Caco-2 (cell line): ENCODE results near the gene SCARB2. TPM values are rescaled to one million over a fixed set of nuclear protein-coding genes. Genes with fewer than 3 reads are reported as not detected.

Experiments used
- BruUV-seq: library from RNA; stranded (reverse); fragments of 400-500 nt; replicated peaks from 2 replicates; lab custom pipeline; 2021; lab: Mats Ljungman, UMichigan
- CTCF ChIA-PET: fragments of 300-600 bp; sonication (Branson Sonifier 250); formaldehyde crosslinking; loops from one replicate; lab custom pipeline; 2022; ENCODE audit warnings: antibody characterized with exemption; lab: Charles Lee
- POLR2A ChIA-PET: fragments of 300-600 bp; sonication (Branson Sonifier 250); formaldehyde crosslinking; loops from one replicate; lab custom pipeline; 2022; ENCODE audit warnings: antibody characterized with exemption; lab: Charles Lee
- DNase-seq, 2 experiments: peaks; one replicate each; pipeline versions ENCODE4 v3.0.0 to v3.0.0-alpha.2; 2020 to 2022
- H3K27me3 ChIP-seq: replicated peaks from 2 replicates; pipeline ENCODE4 v1.6.0; 2011; ENCODE audit warnings: low read length; ENCODE audit not compliant: control insufficient read depth, insufficient read depth
- H3K36me3 ChIP-seq: 2 replicates; pipeline ENCODE4 v1.5.1; 2011; ENCODE audit warnings: low read length; ENCODE audit not compliant: control insufficient read depth, insufficient read depth
- H3K4me1 ChIP-seq: fragments of 250-450 bp; sonication (Bioruptor Pico); 2 replicates; pipeline ENCODE4 v1.5.1; 2020; ENCODE audit warnings: mild to moderate bottlenecking
- H3K4me3 ChIP-seq: 2 replicates; pipeline ENCODE4 v1.5.1; 2011; ENCODE audit warnings: low read depth, mild to moderate bottlenecking, control low read depth, low read length
- H3K9me3 ChIP-seq: fragments of 250-450 bp; sonication (Bioruptor Pico); 2 replicates; pipeline ENCODE4 v1.5.1; 2020; ENCODE audit warnings: mild to moderate bottlenecking, moderate library complexity
- H3K27ac Mint-ChIP-seq: one replicate; pipeline ENCODE4 v1.8.0; 2022; ENCODE audit warnings: mixed read lengths; ENCODE audit not compliant: unreplicated experiment
- H3K27me3 Mint-ChIP-seq: one replicate; pipeline ENCODE4 v1.8.0; 2022; ENCODE audit warnings: mixed read lengths; ENCODE audit not compliant: insufficient read depth, unreplicated experiment
- H3K36me3 Mint-ChIP-seq: one replicate; pipeline ENCODE4 v1.8.0; 2022; ENCODE audit warnings: mild to moderate bottlenecking, mixed read lengths; ENCODE audit not compliant: insufficient read depth, unreplicated experiment
- H3K4me1 Mint-ChIP-seq: one replicate; pipeline ENCODE4 v1.8.0; 2022; ENCODE audit warnings: low read depth, mixed read lengths; ENCODE audit not compliant: unreplicated experiment
- H3K4me3 Mint-ChIP-seq: one replicate; pipeline ENCODE4 v1.8.0; 2022; ENCODE audit warnings: mild to moderate bottlenecking, moderate library complexity, mixed read lengths; ENCODE audit not compliant: unreplicated experiment
- H3K9me3 Mint-ChIP-seq: one replicate; pipeline ENCODE4 v1.8.0; 2022; ENCODE audit warnings: mixed read lengths; ENCODE audit not compliant: unreplicated experiment
- CTCF ChIP-seq, 2 experiments: fragments of 200-600 bp in 1 of 2; IDR thresholded peaks; 1 replicate in 1 of 2; 2 replicates in 1 of 2; pipeline versions ENCODE4 v1.5.1 to v1.8.0; 2011 to 2022; ENCODE audit warnings: antibody characterized with exemption in 1 of 2, control low read depth in 1 of 2, inconsistent platforms in 1 of 2, low read depth in 1 of 2, low read length in 1 of 2, mild to moderate bottlenecking in 1 of 2, moderate library complexity in 1 of 2; ENCODE audit not compliant: insufficient read depth in 1 of 2, severe bottlenecking in 1 of 2, unreplicated experiment in 1 of 2
- intact Hi-C: fragments of 100-400 bp; cut with micrococcal nuclease; formaldehyde crosslinking; loops from one replicate; pipeline ENCODE4 v1.10.0; 2022; ENCODE audit not compliant: unreplicated experiment
- total RNA-seq: library from RNA; stranded (reverse); gene quantifications from 2 replicates; pipeline ENCODE4 v1.2.3, GENCODE V29; 2022

SCARB2 gene
- total RNA-seq, 1 experiment from 2014 or later: 150 TPM

GRCh38 chr4:76235915-76236314 is 22.3 kb upstream of the SCARB2 start:
- Histone ChIP-seq H3K4me3 (peak overlapping the region; percentile 13; the same call in 1 of the 2 replicates), H3K36me3 (no peaks in the 10 kb centered on the region), H3K9me3 (peaks cover 35% of the 10 kb centered on the region), H3K4me1 (peaks cover 59% of the 10 kb centered on the region), H3K27me3 (no peaks in the 10 kb centered on the region)
- CTCF ChIA-PET: interaction anchor here (0.6 to 1.4 kb wide), 4 partner anchors 24 to 152 kb away, joined by 4 to 5 read pairs (median 4); no protein-coding TSS in a partner anchor
- H3K9me3 Mint-ChIP-seq: peaks cover 48% of the 10 kb centered on the region
- BruUV-seq: TSS peak; percentile 74
- intact Hi-C loops: loop anchor here (1.0 kb wide), 4 partner anchors 12 to 35 kb away; partner anchors contain the start of gene FAM47E
- peak overlapping the region; percentile 95 for H3K27ac Mint-ChIP-seq
- peaks cover 34% of the 10 kb centered on the region for H3K36me3 Mint-ChIP-seq
- peak in 1 of 2 experiments; percentile 74 for DNase-seq
- peak overlapping the region; percentile 70 for H3K4me3 Mint-ChIP-seq
- POLR2A ChIA-PET: interaction anchor here (1.3 kb wide), 1 partner anchor 21 kb away, joined by 6 read pairs; no protein-coding TSS in a partner anchor
- H3K27me3 Mint-ChIP-seq: no peaks in the 10 kb centered on the region
- H3K4me1 Mint-ChIP-seq: peaks cover 28% of the 10 kb centered on the region
- TF ChIP-seq CTCF (IDR thresholded peaks at IDR 0.05; ENCODE audit: insufficient read depth in 1 of 2, low read depth in 1 of 2, low read length in 1 of 2, severe bottlenecking in 1 of 2, unreplicated experiment in 1 of 2): no peak

GRCh38 chr4:76235407-76235806 is 21.8 kb upstream of the SCARB2 start:
- H3K36me3 Mint-ChIP-seq: peaks cover 34% of the 10 kb centered on the region
- peak overlapping the region; percentile 95 for H3K27ac Mint-ChIP-seq
- H3K4me1 Mint-ChIP-seq: peaks cover 28% of the 10 kb centered on the region
- H3K9me3 ChIP-seq: peaks cover 31% of the 10 kb centered on the region
- peak overlapping the region; percentile 70 for H3K4me3 Mint-ChIP-seq
- H3K4me3 ChIP-seq: peak overlapping the region; percentile 13; the same call in 1 of the 2 replicates
- BruUV-seq: TSS peak; percentile 86
- ChIA-PET POLR2A (interaction anchor here (1.3 kb wide), 1 partner anchor 21 kb away, joined by 6 read pairs; no protein-coding TSS in a partner anchor), CTCF (interaction anchor here (0.6 to 1.4 kb wide), 4 partner anchors 23 to 153 kb away, joined by 4 to 5 read pairs (median 4); no protein-coding TSS in a partner anchor)
- DNase-seq: peak in 1 of 2 experiments; percentile 21
- H3K27me3 Mint-ChIP-seq: no peaks in the 10 kb centered on the region
- H3K36me3 ChIP-seq: no peaks in the 10 kb centered on the region
- peaks cover 43% of the 10 kb centered on the region for H3K9me3 Mint-ChIP-seq
- TF ChIP-seq CTCF (IDR thresholded peaks at IDR 0.05; ENCODE audit: insufficient read depth in 1 of 2, low read depth in 1 of 2, low read length in 1 of 2, severe bottlenecking in 1 of 2, unreplicated experiment in 1 of 2): no peak
- intact Hi-C loops: no loop called here
- H3K27me3 ChIP-seq: no peaks in the 10 kb centered on the region
- peaks cover 64% of the 10 kb centered on the region for H3K4me1 ChIP-seq

- no peak for DNase-seq
- no TSS peak for BruUV-seq
- Mint-ChIP-seq H3K36me3 (peaks cover 34% of the 10 kb centered on the region), H3K4me3 (peak overlapping the region; percentile 52), H3K27me3 (no peaks in the 10 kb centered on the region), H3K4me1 (peaks cover 28% of the 10 kb centered on the region), H3K9me3 (peaks cover 35% of the 10 kb centered on the region), H3K27ac (peak overlapping the region; percentile 95)
- H3K4me1 ChIP-seq: peaks cover 64% of the 10 kb centered on the region
- intact Hi-C loops: no loop called here
- peaks cover 27% of the 10 kb centered on the region for H3K9me3 ChIP-seq
- no peaks in the 10 kb centered on the region for H3K27me3 ChIP-seq
- TF ChIP-seq CTCF (IDR thresholded peaks at IDR 0.05; ENCODE audit: insufficient read depth in 1 of 2, low read depth in 1 of 2, low read length in 1 of 2, severe bottlenecking in 1 of 2, unreplicated experiment in 1 of 2): no peak
- ChIA-PET POLR2A (no interaction called here), CTCF (no interaction called here)
- no peak overlapping the region for H3K4me3 ChIP-seq
- no peaks in the 10 kb centered on the region for H3K36me3 ChIP-seq
These were observed 21.0 kb upstream of the SCARB2 start for GRCh38 chr4:76234679-76235044.
